ENCODE data around the gene RAB20.

DNA sequence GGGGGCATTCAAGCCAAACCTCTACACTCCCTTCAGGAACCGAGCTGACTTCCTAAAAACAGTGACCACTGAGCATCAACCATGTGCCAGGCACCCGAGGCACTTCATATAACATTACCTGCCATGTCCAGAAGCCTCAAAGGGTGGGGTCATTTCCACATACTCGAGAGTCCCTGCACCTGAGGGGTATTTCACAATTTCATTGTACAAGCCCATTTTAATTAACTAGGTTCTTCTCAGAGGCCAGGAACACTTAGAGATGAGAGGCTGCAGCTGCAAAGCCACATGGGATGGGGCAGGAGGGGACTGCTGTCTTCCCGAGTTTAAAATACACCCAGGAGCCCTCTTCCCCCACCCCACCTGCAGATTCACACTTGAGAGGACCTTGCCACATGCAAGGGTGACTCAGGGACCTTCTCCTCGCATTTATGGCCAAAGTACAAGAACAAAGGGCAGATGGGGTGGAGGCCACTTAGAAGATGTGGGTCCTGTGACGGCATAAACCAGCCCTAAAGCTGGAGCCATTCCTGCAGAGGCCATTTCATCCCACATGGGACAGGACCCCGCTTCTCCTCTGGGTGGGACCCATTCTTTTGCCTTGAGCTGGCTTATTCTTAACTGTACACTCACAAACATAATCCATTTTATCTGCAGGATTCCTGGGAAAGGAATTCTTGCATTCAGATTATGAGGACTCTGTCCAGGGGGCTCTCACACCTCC is 43.9 kb downstream of the RAB20 start:
- TF ChIP-seq, protein P1, sequence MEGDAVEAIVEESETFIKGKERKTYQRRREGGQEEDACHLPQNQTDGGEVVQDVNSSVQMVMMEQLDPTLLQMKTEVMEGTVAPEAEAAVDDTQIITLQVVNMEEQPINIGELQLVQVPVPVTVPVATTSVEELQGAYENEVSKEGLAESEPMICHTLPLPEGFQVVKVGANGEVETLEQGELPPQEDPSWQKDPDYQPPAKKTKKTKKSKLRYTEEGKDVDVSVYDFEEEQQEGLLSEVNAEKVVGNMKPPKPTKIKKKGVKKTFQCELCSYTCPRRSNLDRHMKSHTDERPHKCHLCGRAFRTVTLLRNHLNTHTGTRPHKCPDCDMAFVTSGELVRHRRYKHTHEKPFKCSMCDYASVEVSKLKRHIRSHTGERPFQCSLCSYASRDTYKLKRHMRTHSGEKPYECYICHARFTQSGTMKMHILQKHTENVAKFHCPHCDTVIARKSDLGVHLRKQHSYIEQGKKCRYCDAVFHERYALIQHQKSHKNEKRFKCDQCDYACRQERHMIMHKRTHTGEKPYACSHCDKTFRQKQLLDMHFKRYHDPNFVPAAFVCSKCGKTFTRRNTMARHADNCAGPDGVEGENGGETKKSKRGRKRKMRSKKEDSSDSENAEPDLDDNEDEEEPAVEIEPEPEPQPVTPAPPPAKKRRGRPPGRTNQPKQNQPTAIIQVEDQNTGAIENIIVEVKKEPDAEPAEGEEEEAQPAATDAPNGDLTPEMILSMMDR (IDR thresholded peaks at IDR 0.05): no peak
- TF ChIP-seq POLR2A (IDR thresholded peaks at IDR 0.05): no peak

All from lower leg skin (tissue), 3 donors.